Adipocyte (in vitro differentiated cells): ENCODE data around the gene BCAS3.
A peak's percentile ranks its signal among the peaks of the same experiment; 100 is the strongest.

ENCODE experiments used
- DNase-seq: peaks from one replicate; pipeline ENCODE4 v3.0.0-alpha.2; 2015; ENCODE audit warnings: low read depth
- H3K27me3 ChIP-seq: replicated peaks from 2 replicates; pipeline ENCODE4 v1.7.0; 2013; ENCODE audit warnings: mild to moderate bottlenecking, low read length, moderate library complexity; ENCODE audit not compliant: control insufficient read depth, insufficient read depth
- H3K36me3 ChIP-seq: 2 replicates; pipeline ENCODE4 v1.7.0; 2013; ENCODE audit warnings: low read length, mild to moderate bottlenecking, moderate library complexity; ENCODE audit not compliant: control insufficient read depth, insufficient read depth, severe bottlenecking
- H3K4me1 ChIP-seq: 2 replicates; pipeline ENCODE4 v1.7.0; 2013; ENCODE audit warnings: mild to moderate bottlenecking, low read length, moderate library complexity; ENCODE audit not compliant: control insufficient read depth, insufficient read depth
- H3K4me3 ChIP-seq: 2 replicates; pipeline ENCODE4 v1.7.0; 2013; ENCODE audit warnings: mild to moderate bottlenecking, low read length, moderate library complexity
- H3K9ac ChIP-seq: 2 replicates; pipeline ENCODE4 v1.7.0; 2013; ENCODE audit warnings: mild to moderate bottlenecking, low read length, moderate library complexity
- H3K9me3 ChIP-seq: 2 replicates; pipeline ENCODE4 v1.7.0; 2013; ENCODE audit warnings: mild to moderate bottlenecking, low read length, moderate library complexity; ENCODE audit not compliant: control insufficient read depth

Gene BCAS3

GRCh38 chr17:60717814-60718213 is 40.2 kb downstream of the BCAS3 start:
- no peaks in the 10 kb centered on the region for H3K27me3 ChIP-seq
- no peak overlapping the region for H3K4me3 ChIP-seq
- DNase-seq: no peak
- H3K9ac ChIP-seq: no peak overlapping the region
- peaks cover 6% of the 10 kb centered on the region for H3K4me1 ChIP-seq
- H3K9me3 ChIP-seq: no peaks in the 10 kb centered on the region
- H3K36me3 ChIP-seq: no peaks in the 10 kb centered on the region

- Histone ChIP-seq H3K36me3 (no peaks in the 10 kb centered on the region), H3K9me3 (no peaks in the 10 kb centered on the region), H3K27me3 (no peaks in the 10 kb centered on the region), H3K4me3 (no peak overlapping the region), H3K9ac (no peak overlapping the region), H3K4me1 (peaks cover 6% of the 10 kb centered on the region)
- peak; percentile 89 for DNase-seq
These were observed 43.3 kb downstream of the BCAS3 start for GRCh38 chr17:60720763-60721531.

GRCh38 chr17:60724647-60725046 is 47.0 kb downstream of the BCAS3 start:
- H3K9ac ChIP-seq: no peak overlapping the region
- H3K4me3 ChIP-seq: no peak overlapping the region
- no peaks in the 10 kb centered on the region for H3K9me3 ChIP-seq
- no peaks in the 10 kb centered on the region for H3K27me3 ChIP-seq
- H3K4me1 ChIP-seq: peaks cover 6% of the 10 kb centered on the region
- H3K36me3 ChIP-seq: no peaks in the 10 kb centered on the region
- DNase-seq: no peak

GRCh38 chr17:60729854-60730253 is 52.2 kb downstream of the BCAS3 start:
- no peaks in the 10 kb centered on the region for H3K27me3 ChIP-seq
- no peaks in the 10 kb centered on the region for H3K4me1 ChIP-seq
- no peak for DNase-seq
- H3K36me3 ChIP-seq: no peaks in the 10 kb centered on the region
- H3K9ac ChIP-seq: no peak overlapping the region
- H3K4me3 ChIP-seq: no peak overlapping the region
- no peaks in the 10 kb centered on the region for H3K9me3 ChIP-seq

- H3K36me3 ChIP-seq: no peaks in the 10 kb centered on the region
These were observed 52.6 kb downstream of the BCAS3 start for GRCh38 chr17:60730273-60730672.

GRCh38 chr17:60738287-60738686 is 60.6 kb downstream of the BCAS3 start:
- Histone ChIP-seq H3K27me3 (no peaks in the 10 kb centered on the region), H3K9ac (no peak overlapping the region), H3K4me3 (no peak overlapping the region), H3K36me3 (no peaks in the 10 kb centered on the region), H3K4me1 (no peaks in the 10 kb centered on the region), H3K9me3 (no peaks in the 10 kb centered on the region)
- no peak for DNase-seq

More at GRCh38 chr17:60730273-60730672, 52.6 kb downstream of the BCAS3 start:
- no peak for DNase-seq
- Histone ChIP-seq H3K9ac (no peak overlapping the region), H3K9me3 (no peaks in the 10 kb centered on the region), H3K4me3 (no peak overlapping the region), H3K27me3 (no peaks in the 10 kb centered on the region), H3K4me1 (no peaks in the 10 kb centered on the region)

- Histone ChIP-seq H3K9ac (no peak overlapping the region), H3K36me3 (no peaks in the 10 kb centered on the region), H3K4me3 (no peak overlapping the region), H3K27me3 (no peaks in the 10 kb centered on the region), H3K4me1 (peaks cover 11% of the 10 kb centered on the region), H3K9me3 (no peaks in the 10 kb centered on the region)
- no peak for DNase-seq
These were observed 62.9 kb downstream of the BCAS3 start for GRCh38 chr17:60740584-60740983.

GRCh38 chr17:60741031-60741430 is 63.4 kb downstream of the BCAS3 start:
- H3K27me3 ChIP-seq: no peaks in the 10 kb centered on the region
- H3K36me3 ChIP-seq: no peaks in the 10 kb centered on the region
- no peak for DNase-seq
- no peak overlapping the region for H3K9ac ChIP-seq
- H3K4me3 ChIP-seq: no peak overlapping the region
- H3K4me1 ChIP-seq: peaks cover 11% of the 10 kb centered on the region
- H3K9me3 ChIP-seq: no peaks in the 10 kb centered on the region

- H3K9ac ChIP-seq: no peak overlapping the region
- no peaks in the 10 kb centered on the region for H3K9me3 ChIP-seq
- H3K27me3 ChIP-seq: no peaks in the 10 kb centered on the region
- DNase-seq: no peak
- no peaks in the 10 kb centered on the region for H3K36me3 ChIP-seq
- peaks cover 11% of the 10 kb centered on the region for H3K4me1 ChIP-seq
- H3K4me3 ChIP-seq: peak overlapping the region; percentile 50
These were observed 65.6 kb downstream of the BCAS3 start for GRCh38 chr17:60743282-60743681.

GRCh38 chr17:60743799-60744198 is 66.1 kb downstream of the BCAS3 start:
- DNase-seq: peak; percentile 79
- Histone ChIP-seq H3K27me3 (no peaks in the 10 kb centered on the region), H3K4me3 (peak overlapping the region; percentile 50)

GRCh38 chr17:60744355-60744966 is 66.8 kb downstream of the BCAS3 start:
- H3K9me3 ChIP-seq: no peaks in the 10 kb centered on the region
- peak overlapping the region; percentile 50 for H3K4me3 ChIP-seq
- no peak overlapping the region for H3K9ac ChIP-seq
- H3K4me1 ChIP-seq: peaks cover 11% of the 10 kb centered on the region
- no peaks in the 10 kb centered on the region for H3K27me3 ChIP-seq
- H3K36me3 ChIP-seq: no peaks in the 10 kb centered on the region
- DNase-seq: peak; percentile 54

More at GRCh38 chr17:60743799-60744198, 66.1 kb downstream of the BCAS3 start:
- Histone ChIP-seq H3K4me1 (peaks cover 11% of the 10 kb centered on the region), H3K9ac (peak overlapping the region; percentile 41), H3K9me3 (no peaks in the 10 kb centered on the region), H3K36me3 (no peaks in the 10 kb centered on the region)
